Measurements from ENCODE around the gene CNP.
"Not testable (repeated sequence)": the region's sequence is repeated elsewhere in the genome, so short reads cannot be mapped to it uniquely, and the experiment has no call there.

Gene CNP

GRCh38 chr17:41930009-41930832 lies 36.4 kb upstream of the CNP start, which contains the start of gene ODAD4:
Gene ODAD4 (plus strand): TSS chr17:41930617. CDS start chr17:41930724, 107 bp downstream.
- Histone ChIP-seq H3K9me3 (ENCODE audit: control insufficient read depth, low read length) (no peaks in the 10 kb centered on the region), H3K36me3 (ENCODE audit: control insufficient read depth, insufficient read depth, low read length, severe bottlenecking) (no peaks in the 10 kb centered on the region), H3K4me1 (ENCODE audit: control insufficient read depth, insufficient read depth, low read length) (peaks cover 8% of the 10 kb centered on the region), H3K9ac (ENCODE audit: low read length) (peak within 1 kb of the TSS; percentile 77), H3K4me3 (ENCODE audit: low read length) (peak within 1 kb of the TSS; percentile 81), H3K27me3 (replicated peaks; ENCODE audit: control insufficient read depth, insufficient read depth, low read length) (no peaks in the 10 kb centered on the region)
- DNase-seq (ENCODE audit: low read depth) = peak; percentile 99

DNA sequence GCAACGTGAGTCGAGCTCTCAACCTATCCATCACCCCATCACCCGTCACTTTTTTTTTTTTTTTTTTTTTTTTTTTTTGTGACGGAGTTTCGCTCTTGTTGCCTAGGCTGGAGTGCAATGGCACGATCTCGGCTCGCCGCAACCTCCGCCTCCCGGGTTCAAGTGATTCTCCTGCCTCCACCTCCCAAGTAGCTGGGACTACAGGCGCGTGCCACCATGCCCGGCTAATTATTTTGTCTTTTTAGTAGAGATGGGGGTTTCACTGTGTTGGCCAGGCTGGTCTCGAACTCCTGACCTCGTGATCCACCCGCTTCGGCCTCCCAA lies 35.8 kb upstream of the CNP start:
- Histone ChIP-seq H3K4me3 (ENCODE audit: low read length) (peak overlapping the region; percentile 81), H3K9ac (ENCODE audit: low read length) (peak overlapping the region; percentile 77)
- not testable (repeated sequence) for DNase-seq (ENCODE audit: low read depth); H3K27me3 ChIP-seq (replicated peaks; ENCODE audit: control insufficient read depth, insufficient read depth, low read length); H3K36me3 ChIP-seq (ENCODE audit: control insufficient read depth, insufficient read depth, low read length, severe bottlenecking); H3K4me1 ChIP-seq (ENCODE audit: control insufficient read depth, insufficient read depth, low read length); H3K9me3 ChIP-seq (ENCODE audit: control insufficient read depth, low read length)

GRCh38 chr17:41931715-41932114 lies 34.9 kb upstream of the CNP start:
- not testable (repeated sequence) for DNase-seq (ENCODE audit: low read depth); H3K9ac ChIP-seq (ENCODE audit: low read length); H3K27me3 ChIP-seq (replicated peaks; ENCODE audit: control insufficient read depth, insufficient read depth, low read length); H3K9me3 ChIP-seq (ENCODE audit: control insufficient read depth, low read length); H3K4me3 ChIP-seq (ENCODE audit: low read length); H3K36me3 ChIP-seq (ENCODE audit: control insufficient read depth, insufficient read depth, low read length, severe bottlenecking); H3K4me1 ChIP-seq (ENCODE audit: control insufficient read depth, insufficient read depth, low read length)

DNA sequence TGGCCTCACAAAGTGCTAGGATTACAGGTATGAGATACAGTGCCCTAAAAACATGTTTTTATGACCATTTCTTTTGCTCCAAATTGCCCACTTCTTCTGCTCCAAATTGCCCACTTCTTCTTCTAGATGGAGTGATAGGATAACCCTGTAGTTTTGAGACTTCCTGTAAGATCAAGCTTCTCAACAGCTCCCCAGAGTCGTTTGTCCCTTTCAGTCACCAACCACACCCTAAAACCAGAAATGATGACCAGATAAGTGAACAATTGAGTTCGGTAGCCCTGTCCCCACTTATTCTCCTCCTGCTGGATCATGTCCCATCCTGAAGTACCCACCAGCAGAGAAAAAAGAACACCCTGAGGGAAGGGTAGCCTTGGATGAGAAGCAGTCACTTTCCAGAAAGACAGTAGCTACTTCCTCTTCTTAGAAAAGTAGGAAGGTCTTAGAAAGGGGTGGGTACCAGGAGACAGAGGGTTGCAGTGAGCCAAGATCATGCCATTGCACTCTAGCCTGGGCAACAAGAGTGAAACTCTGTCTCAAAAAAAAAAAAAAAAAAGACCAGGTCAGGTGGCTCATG lies 33.7 kb upstream of the CNP start:
- no peaks in the 10 kb centered on the region for H3K36me3 ChIP-seq (ENCODE audit: control insufficient read depth, insufficient read depth, low read length, severe bottlenecking)
- H3K9me3 ChIP-seq (ENCODE audit: control insufficient read depth, low read length) = no peaks in the 10 kb centered on the region
- DNase-seq (ENCODE audit: low read depth) = no peak
- no peaks in the 10 kb centered on the region for H3K27me3 ChIP-seq (replicated peaks; ENCODE audit: control insufficient read depth, insufficient read depth, low read length)
- H3K4me3 ChIP-seq (ENCODE audit: low read length) = no peak overlapping the region
- H3K4me1 ChIP-seq (ENCODE audit: control insufficient read depth, insufficient read depth, low read length) = peaks cover 8% of the 10 kb centered on the region
- H3K9ac ChIP-seq (ENCODE audit: low read length) = no peak overlapping the region

GRCh38 chr17:41935641-41936040 lies 31.0 kb upstream of the CNP start:
- Histone ChIP-seq H3K9ac (ENCODE audit: low read length) (no peak overlapping the region), H3K4me1 (ENCODE audit: control insufficient read depth, insufficient read depth, low read length) (no peaks in the 10 kb centered on the region), H3K27me3 (replicated peaks; ENCODE audit: control insufficient read depth, insufficient read depth, low read length) (no peaks in the 10 kb centered on the region), H3K36me3 (ENCODE audit: control insufficient read depth, insufficient read depth, low read length, severe bottlenecking) (no peaks in the 10 kb centered on the region), H3K4me3 (ENCODE audit: low read length) (no peak overlapping the region), H3K9me3 (ENCODE audit: control insufficient read depth, low read length) (no peaks in the 10 kb centered on the region)
- no peak for DNase-seq (ENCODE audit: low read depth)

GRCh38 chr17:41937970-41938954 lies 28.3 kb upstream of the CNP start:
- DNase-seq (ENCODE audit: low read depth) = no peak
- H3K9ac ChIP-seq (ENCODE audit: low read length) = no peak overlapping the region
- H3K36me3 ChIP-seq (ENCODE audit: control insufficient read depth, insufficient read depth, low read length, severe bottlenecking) = no peaks in the 10 kb centered on the region
- no peaks in the 10 kb centered on the region for H3K9me3 ChIP-seq (ENCODE audit: control insufficient read depth, low read length)
- H3K27me3 ChIP-seq (replicated peaks; ENCODE audit: control insufficient read depth, insufficient read depth, low read length) = no peaks in the 10 kb centered on the region
- no peak overlapping the region for H3K4me3 ChIP-seq (ENCODE audit: low read length)
- H3K4me1 ChIP-seq (ENCODE audit: control insufficient read depth, insufficient read depth, low read length) = no peaks in the 10 kb centered on the region

DNA sequence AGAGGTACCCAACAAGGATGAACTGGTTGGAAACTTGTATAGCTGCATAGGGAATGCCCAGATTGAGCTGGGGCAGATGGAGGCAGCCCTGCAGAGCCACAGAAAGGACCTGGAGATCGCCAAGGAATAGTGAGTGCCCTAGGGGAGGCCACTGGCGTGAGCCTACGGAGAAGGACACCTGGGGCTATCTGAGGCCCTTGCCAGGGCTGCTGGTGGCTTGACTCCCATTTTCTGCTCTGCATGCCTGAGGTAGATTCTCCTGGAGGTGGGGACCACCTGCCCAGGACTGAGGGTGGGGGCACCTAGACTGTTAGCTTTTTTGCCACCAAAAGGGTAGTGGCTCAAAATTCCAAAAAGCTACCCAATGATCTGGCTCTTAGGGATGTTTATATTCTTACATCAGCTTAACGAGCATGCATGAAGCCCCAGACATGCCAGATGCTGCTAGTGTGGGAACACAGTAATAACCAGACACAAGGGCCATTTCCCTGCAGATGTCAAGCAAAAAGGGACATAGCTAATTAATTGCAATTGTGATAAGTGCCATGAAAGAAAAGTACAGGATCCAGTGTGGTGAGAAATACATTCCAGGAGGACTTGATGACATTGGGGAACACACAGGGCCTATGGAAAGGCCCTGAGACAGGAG lies 27.4 kb upstream of the CNP start:
- no peaks in the 10 kb centered on the region for H3K4me1 ChIP-seq (ENCODE audit: control insufficient read depth, insufficient read depth, low read length)
- H3K9me3 ChIP-seq (ENCODE audit: control insufficient read depth, low read length) = no peaks in the 10 kb centered on the region
- no peaks in the 10 kb centered on the region for H3K27me3 ChIP-seq (replicated peaks; ENCODE audit: control insufficient read depth, insufficient read depth, low read length)
- H3K36me3 ChIP-seq (ENCODE audit: control insufficient read depth, insufficient read depth, low read length, severe bottlenecking) = no peaks in the 10 kb centered on the region
- H3K9ac ChIP-seq (ENCODE audit: low read length) = no peak overlapping the region
- DNase-seq (ENCODE audit: low read depth) = no peak
- no peak overlapping the region for H3K4me3 ChIP-seq (ENCODE audit: low read length)

DNA sequence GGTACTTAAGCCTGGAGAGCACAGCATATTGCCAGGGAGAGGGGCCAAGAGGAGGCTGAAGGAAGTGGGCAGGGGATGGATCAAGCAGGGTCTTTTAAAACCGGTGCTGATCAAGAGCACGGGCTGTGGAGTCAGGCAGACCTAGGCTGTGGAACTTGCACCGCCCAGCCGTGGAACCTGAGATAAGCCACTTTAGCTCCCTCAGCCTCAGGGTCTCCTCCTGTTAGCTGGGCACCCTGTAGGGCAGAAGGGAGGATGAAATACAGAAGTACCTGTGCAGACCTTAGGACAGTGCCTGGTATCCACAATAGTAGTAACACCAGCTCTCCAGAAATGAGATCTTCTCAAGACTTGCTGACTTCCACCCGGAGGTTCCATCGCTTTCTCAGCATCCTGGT lies 26.9 kb upstream of the CNP start:
- no peaks in the 10 kb centered on the region for H3K27me3 ChIP-seq (replicated peaks; ENCODE audit: control insufficient read depth, insufficient read depth, low read length)
- H3K36me3 ChIP-seq (ENCODE audit: control insufficient read depth, insufficient read depth, low read length, severe bottlenecking) = no peaks in the 10 kb centered on the region
- no peak overlapping the region for H3K9ac ChIP-seq (ENCODE audit: low read length)
- no peaks in the 10 kb centered on the region for H3K9me3 ChIP-seq (ENCODE audit: control insufficient read depth, low read length)
- DNase-seq (ENCODE audit: low read depth) = no peak
- H3K4me1 ChIP-seq (ENCODE audit: control insufficient read depth, insufficient read depth, low read length) = no peaks in the 10 kb centered on the region
- no peak overlapping the region for H3K4me3 ChIP-seq (ENCODE audit: low read length)

DNA sequence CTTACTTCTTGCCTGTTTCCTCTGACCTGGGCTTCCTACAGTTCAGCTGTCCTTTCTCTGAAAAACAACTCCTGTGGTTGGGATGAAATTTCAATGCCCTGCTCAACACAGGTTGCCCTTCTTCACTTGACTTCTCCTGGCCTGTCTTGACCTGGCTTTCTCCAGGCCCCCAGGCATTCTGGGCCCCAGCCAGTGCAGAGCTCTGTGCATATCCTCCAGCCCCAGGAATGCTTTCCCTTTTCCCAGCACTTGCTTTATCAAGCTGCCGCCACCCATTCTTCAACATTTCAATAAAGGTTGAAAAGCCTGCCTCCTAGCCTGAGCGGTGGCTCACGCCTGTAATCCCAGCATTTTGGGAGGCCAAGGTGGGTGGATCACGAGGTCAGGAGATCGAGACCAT lies 25.4 kb upstream of the CNP start:
- no peak overlapping the region for H3K9ac ChIP-seq (ENCODE audit: low read length)
- no peak for DNase-seq (ENCODE audit: low read depth)
- H3K4me3 ChIP-seq (ENCODE audit: low read length) = no peak overlapping the region
- no peaks in the 10 kb centered on the region for H3K4me1 ChIP-seq (ENCODE audit: control insufficient read depth, insufficient read depth, low read length)
- no peaks in the 10 kb centered on the region for H3K9me3 ChIP-seq (ENCODE audit: control insufficient read depth, low read length)
- no peaks in the 10 kb centered on the region for H3K27me3 ChIP-seq (replicated peaks; ENCODE audit: control insufficient read depth, insufficient read depth, low read length)
- no peaks in the 10 kb centered on the region for H3K36me3 ChIP-seq (ENCODE audit: control insufficient read depth, insufficient read depth, low read length, severe bottlenecking)

GRCh38 chr17:41942626-41943373 lies 23.8 kb upstream of the CNP start:
- Histone ChIP-seq H3K36me3 (ENCODE audit: control insufficient read depth, insufficient read depth, low read length, severe bottlenecking) (no peaks in the 10 kb centered on the region), H3K4me1 (ENCODE audit: control insufficient read depth, insufficient read depth, low read length) (no peaks in the 10 kb centered on the region), H3K27me3 (replicated peaks; ENCODE audit: control insufficient read depth, insufficient read depth, low read length) (no peaks in the 10 kb centered on the region), H3K9me3 (ENCODE audit: control insufficient read depth, low read length) (no peaks in the 10 kb centered on the region), H3K9ac (ENCODE audit: low read length) (no peak overlapping the region), H3K4me3 (ENCODE audit: low read length) (no peak overlapping the region)
- no peak for DNase-seq (ENCODE audit: low read depth)
